H9 (cell line): ENCODE results near the gene UNK. TPM values are rescaled to one million over a fixed set of nuclear protein-coding genes. Genes with fewer than 3 reads are reported as not detected.
A peak's percentile ranks its signal among the peaks of the same experiment; 100 is the strongest.

Experiments
- DNase-seq: peaks from one replicate; pipeline ENCODE4 v3.0.0-alpha.2; 2017
- H2AFZ ChIP-seq: one replicate; pipeline ENCODE4 v1.6.1; 2013; ENCODE audit warnings: mild to moderate bottlenecking, low read length, control low read depth, moderate library complexity
- H2AK5ac ChIP-seq: 2 replicates; pipeline ENCODE4 v1.6.1; 2013; ENCODE audit warnings: low read length, control low read depth, mixed read lengths; ENCODE audit not compliant: insufficient read length
- H2BK120ac ChIP-seq: one replicate; pipeline ENCODE4 v1.6.1; 2013; ENCODE audit warnings: low read depth, mild to moderate bottlenecking, low read length, control low read depth, inconsistent platforms; ENCODE audit not compliant: poor library complexity, severe bottlenecking
- H2BK12ac ChIP-seq: 2 replicates; pipeline ENCODE4 v1.6.1; 2013; ENCODE audit warnings: low read length, control low read depth, mixed read lengths, low read depth; ENCODE audit not compliant: insufficient read length
- H2BK15ac ChIP-seq: 2 replicates; pipeline ENCODE4 v1.6.1; 2013; ENCODE audit warnings: low read depth, low read length, control low read depth
- H2BK20ac ChIP-seq: one replicate; pipeline ENCODE4 v1.6.1; 2013; ENCODE audit warnings: low read depth, mild to moderate bottlenecking, low read length, control low read depth, inconsistent platforms; ENCODE audit not compliant: poor library complexity, severe bottlenecking
- H2BK5ac ChIP-seq: 2 replicates; pipeline ENCODE4 v1.6.1; 2013; ENCODE audit warnings: low read length, control low read depth, mixed read lengths; ENCODE audit not compliant: insufficient read length
- H3K14ac ChIP-seq: 2 replicates; pipeline ENCODE4 v1.6.1; 2013; ENCODE audit warnings: low read length, control low read depth; ENCODE audit not compliant: insufficient read depth
- H3K18ac ChIP-seq: 2 replicates; pipeline ENCODE4 v1.6.1; 2013; ENCODE audit warnings: low read depth, mild to moderate bottlenecking, mixed read lengths, low read length, control low read depth; ENCODE audit not compliant: insufficient read length
- H3K23ac ChIP-seq: 2 replicates; pipeline ENCODE4 v1.6.1; 2013; ENCODE audit warnings: low read length, control low read depth, mixed read lengths, low read depth; ENCODE audit not compliant: insufficient read length
- H3K23me2 ChIP-seq: 2 replicates; pipeline ENCODE4 v1.6.1; 2013; ENCODE audit warnings: low read depth, mild to moderate bottlenecking, mixed read lengths, low read length, control low read depth; ENCODE audit not compliant: insufficient read length, poor library complexity, severe bottlenecking
- H3K27ac ChIP-seq: 2 replicates; pipeline ENCODE4 v1.5.1; 2013; ENCODE audit warnings: low read length, control low read depth, mixed read lengths, low read depth; ENCODE audit not compliant: insufficient read length
- H3K27me3 ChIP-seq: 2 replicates; pipeline ENCODE4 v1.6.1; 2013; ENCODE audit warnings: low read length, control low read depth, inconsistent platforms; ENCODE audit not compliant: insufficient read depth
- H3K4ac ChIP-seq: 2 replicates; pipeline ENCODE4 v1.6.1; 2013; ENCODE audit warnings: low read depth, mild to moderate bottlenecking, control low read depth, inconsistent platforms, low read length, moderate library complexity
- H3K4me1 ChIP-seq: 2 replicates; pipeline ENCODE4 v1.6.1; 2013; ENCODE audit warnings: low read length, control low read depth, inconsistent platforms; ENCODE audit not compliant: insufficient read depth
- H3K4me2 ChIP-seq: 2 replicates; pipeline ENCODE4 v1.6.1; 2013; ENCODE audit warnings: low read length, control low read depth, mixed read lengths; ENCODE audit not compliant: insufficient read length, insufficient read depth
- H3K56ac ChIP-seq: 2 replicates; pipeline ENCODE4 v1.6.1; 2013; ENCODE audit warnings: low read depth, mild to moderate bottlenecking, mixed read lengths, low read length, control low read depth; ENCODE audit not compliant: insufficient read length
- H3K79me1 ChIP-seq: 2 replicates; pipeline ENCODE4 v1.6.1; 2013; ENCODE audit warnings: low read depth, mild to moderate bottlenecking, moderate library complexity, low read length, control low read depth, inconsistent platforms; ENCODE audit not compliant: insufficient read depth, poor library complexity, severe bottlenecking
- H3K79me2 ChIP-seq: 2 replicates; pipeline ENCODE4 v1.6.1; 2013; ENCODE audit warnings: low read length, control low read depth, inconsistent platforms; ENCODE audit not compliant: insufficient read depth
- H3K9ac ChIP-seq: 2 replicates; pipeline ENCODE4 v1.6.1; 2013; ENCODE audit warnings: low read length, control low read depth, mixed read lengths; ENCODE audit not compliant: insufficient read length; ENCODE audit errors: extremely low read depth
- H3K9me3 ChIP-seq: one replicate; pipeline ENCODE4 v1.6.1; 2013; ENCODE audit warnings: low read depth, low read length, inconsistent platforms; ENCODE audit not compliant: control insufficient read depth
- H3T11ph ChIP-seq: one replicate; pipeline ENCODE4 v1.6.1; 2013; ENCODE audit warnings: mild to moderate bottlenecking, low read length, control low read depth, inconsistent platforms
- H4K20me1 ChIP-seq: one replicate; pipeline ENCODE4 v1.6.1; 2013; ENCODE audit not compliant: control insufficient read depth, insufficient read length, insufficient read depth
- H4K5ac ChIP-seq: 2 replicates; pipeline ENCODE4 v1.6.1; 2013; ENCODE audit warnings: low read depth, mild to moderate bottlenecking, mixed read lengths, low read length, control low read depth; ENCODE audit not compliant: insufficient read length
- H4K8ac ChIP-seq: replicated peaks from 2 replicates; pipeline ENCODE4 v1.6.1; 2013; ENCODE audit warnings: low read length, control low read depth, mixed read lengths, low read depth; ENCODE audit not compliant: insufficient read length
- H4K91ac ChIP-seq: 2 replicates; pipeline ENCODE4 v1.6.1; 2013; ENCODE audit warnings: low read depth, mild to moderate bottlenecking, moderate library complexity, mixed read lengths, low read length, control low read depth; ENCODE audit not compliant: insufficient read length
- H3K27ac Mint-ChIP-seq, 3 experiments: 2 replicates in 2 of 3; 3 replicates in 1 of 3; pipeline ENCODE4 v1.8.0; 2020 to 2021; ENCODE audit warnings: mixed read lengths in 3 of 3, mild to moderate bottlenecking in 1 of 3, moderate library complexity in 1 of 3
- H3K27me3 Mint-ChIP-seq: 2 replicates; pipeline ENCODE4 v1.8.0; 2021; ENCODE audit warnings: low read depth, mild to moderate bottlenecking, moderate library complexity, mixed read lengths
- H3K36me3 Mint-ChIP-seq, 3 experiments: 2 replicates in 2 of 3; 3 replicates in 1 of 3; pipeline ENCODE4 v1.8.0; 2020 to 2021; ENCODE audit warnings: low read depth in 3 of 3, mixed read lengths in 3 of 3; ENCODE audit not compliant: insufficient read depth in 1 of 3
- H3K4me1 Mint-ChIP-seq, 2 experiments: 2 replicates each; pipeline ENCODE4 v1.8.0; 2020; ENCODE audit warnings: mixed read lengths in 2 of 2
- H3K4me3 Mint-ChIP-seq, 2 experiments: 2 replicates in 1 of 2; 3 replicates in 1 of 2; pipeline ENCODE4 v1.8.0; 2020 to 2021; ENCODE audit warnings: mild to moderate bottlenecking in 2 of 2, mixed read lengths in 2 of 2, moderate library complexity in 1 of 2
- H3K9me3 Mint-ChIP-seq, 2 experiments: 2 replicates in 1 of 2; 3 replicates in 1 of 2; pipeline ENCODE4 v1.8.0; 2020; ENCODE audit warnings: mild to moderate bottlenecking in 2 of 2, mixed read lengths in 2 of 2, moderate library complexity in 1 of 2
- CTCF ChIP-seq: fragments of 200-600 bp; sonication (generic); conservative IDR thresholded peaks from 3 replicates; pipeline ENCODE4 v1.8.0; 2021; ENCODE audit warnings: antibody characterized with exemption, mild to moderate bottlenecking
- WGBS: extraction: QIAGEN DNeasy Blood & Tissue Kit; methylation state at CpG from one replicate; pipeline ENCODE4 v1.1.7; 2013; ENCODE audit warnings: missing lambda C conversion rate, low lambda C conversion rate, mixed read lengths; ENCODE audit not compliant: insufficient read length; ENCODE audit errors: extremely low coverage; 5-methylcytosine and 5-hydroxymethylcytosine counted together
- total RNA-seq: library from RNA; stranded (reverse); gene quantifications from 2 replicates; pipeline ENCODE4 v1.2.1, GENCODE V29; 2021

Gene UNK
- total RNA-seq, 1 experiment from 2014 or later = 36.4 TPM

GRCh38 chr17:75752405-75752709 is 32.2 kb upstream of the UNK start:
- no peak overlapping the region for H3K4me2 ChIP-seq
- no peak overlapping the region for H3K56ac ChIP-seq
- no peaks in the 10 kb centered on the region for H3K79me1 ChIP-seq
- no peaks in the 10 kb centered on the region for H3K79me2 ChIP-seq
- H3K27me3 ChIP-seq = no peaks in the 10 kb centered on the region
- H4K8ac ChIP-seq = no peak overlapping the region
- H3K4me1 ChIP-seq = no peaks in the 10 kb centered on the region; the same call in 1 of the 2 replicates
- H3K23ac ChIP-seq = no peak overlapping the region
- H3K14ac ChIP-seq = no peak overlapping the region
- H2BK15ac ChIP-seq = no peak overlapping the region
- H3K36me3 Mint-ChIP-seq = no peaks in the 10 kb centered on the region
- H3T11ph ChIP-seq = no peak overlapping the region
- H3K27ac Mint-ChIP-seq = no peak overlapping the region
- 0 out of 5 replicates have a peak overlapping the region, but pooled peaks of 1 of the 2 experiments have one; percentile 26 for H3K4me3 Mint-ChIP-seq
- no peak overlapping the region for H2BK12ac ChIP-seq
- H2BK120ac ChIP-seq = no peak overlapping the region
- no peak overlapping the region for H4K5ac ChIP-seq
- no peak overlapping the region for H4K91ac ChIP-seq
- H3K27me3 Mint-ChIP-seq = peaks cover 12% of the 10 kb centered on the region
- H3K27ac ChIP-seq = no peak overlapping the region
- H2AFZ ChIP-seq = no peak overlapping the region
- no peaks in the 10 kb centered on the region for H3K9me3 ChIP-seq
- H2BK5ac ChIP-seq = no peak overlapping the region
- H4K20me1 ChIP-seq = no peaks in the 10 kb centered on the region
- no peak overlapping the region for H2AK5ac ChIP-seq
- H3K9me3 Mint-ChIP-seq = no peaks in the 10 kb centered on the region; a peak in 1 of 5 replicates
- H3K23me2 ChIP-seq = peaks cover 3% of the 10 kb centered on the region
- no peak for DNase-seq
- TF ChIP-seq CTCF = no peak
- no peak overlapping the region for H2BK20ac ChIP-seq
- no peak overlapping the region for H3K18ac ChIP-seq
- no CpG with 5 or more reads among the region's 10 CpGs for WGBS
- H3K4me1 Mint-ChIP-seq = peaks cover 9 to 12% of the 10 kb centered on the region in 2 experiments
- H3K4ac ChIP-seq = no peak overlapping the region
- H3K9ac ChIP-seq = no peak overlapping the region
